AG08395 (cell line): Measurements from ENCODE around the gene CEP104.

ENCODE experiments used
- DNase-seq: peaks from one replicate; pipeline ENCODE4 v3.0.0; 2012; ENCODE audit warnings: mixed read lengths, low spot score

Gene CEP104

GRCh38 chr1:3778590-3779264 lies 78.3 kb downstream of the CEP104 start:
- no peak for DNase-seq

GRCh38 chr1:3777647-3778589 lies 79.1 kb downstream of the CEP104 start:
- DNase-seq: no peak

GRCh38 chr1:3777078-3777547 lies 79.9 kb downstream of the CEP104 start:
- no peak for DNase-seq

- DNase-seq: no peak
Observed at GRCh38 chr1:3776231-3776961, 80.6 kb downstream of the CEP104 start.

- peak; percentile 66 for DNase-seq
Observed at GRCh38 chr1:3775490-3776230, 81.4 kb downstream of the CEP104 start.

GRCh38 chr1:3774946-3775489 lies 82.0 kb downstream of the CEP104 start:
- peak; percentile 60 for DNase-seq

GRCh38 chr1:3774276-3774945 lies 82.6 kb downstream of the CEP104 start:
- no peak for DNase-seq

GRCh38 chr1:3773572-3774275 lies 83.3 kb downstream of the CEP104 start:
- no peak for DNase-seq

GRCh38 chr1:3772715-3773571 lies 84.1 kb downstream of the CEP104 start, which contains the start of gene SMIM1:
Gene SMIM1, plus strand, starts transcription at chr1:3772749. Its CDS starts 2,625 bp downstream, at chr1:3775374.
- no peak for DNase-seq

- DNase-seq: peak; percentile 93
Observed at GRCh38 chr1:3772027-3772714, 84.8 kb downstream of the CEP104 start.

- DNase-seq: no peak
Observed at GRCh38 chr1:3771108-3772026, 85.6 kb downstream of the CEP104 start.

GRCh38 chr1:3770047-3770765 lies 86.8 kb downstream of the CEP104 start:
- no peak for DNase-seq

GRCh38 chr1:3768811-3769390 lies 88.1 kb downstream of the CEP104 start:
- no peak for DNase-seq

GRCh38 chr1:3767328-3767925 lies 89.6 kb downstream of the CEP104 start:
- DNase-seq: no peak

GRCh38 chr1:3763351-3764125 lies 93.5 kb downstream of the CEP104 start:
- no peak for DNase-seq
